IPS DF 4.7 (cell line): ENCODE measurements around the gene TADA2B.

ENCODE experiments used
- DNase-seq: peaks from one replicate; pipeline ENCODE4 v3.0.0-alpha.2; 2013; ENCODE audit warnings: low spot score; ENCODE audit errors: extremely low read depth

Gene TADA2B

DNA sequence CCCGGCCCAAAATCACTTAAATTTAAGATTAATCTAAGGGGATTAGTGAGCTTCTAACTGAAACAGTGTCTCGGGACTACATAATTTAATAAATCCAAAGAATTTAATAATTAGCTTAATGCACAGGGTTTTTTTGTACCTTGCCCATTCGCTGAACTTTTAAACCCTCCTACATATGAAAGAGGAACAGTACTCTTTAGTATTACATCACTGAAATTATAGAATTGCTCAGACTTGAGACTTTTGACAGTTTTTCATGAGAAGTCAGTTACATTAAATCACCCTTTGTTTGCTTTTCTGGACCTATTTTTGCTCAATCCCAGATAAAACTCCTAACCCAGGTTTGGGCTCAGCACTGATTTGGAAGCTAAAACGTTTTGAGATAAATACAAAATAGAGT is 2.4 kb upstream of the TADA2B start:
- DNase-seq = no peak

DNA sequence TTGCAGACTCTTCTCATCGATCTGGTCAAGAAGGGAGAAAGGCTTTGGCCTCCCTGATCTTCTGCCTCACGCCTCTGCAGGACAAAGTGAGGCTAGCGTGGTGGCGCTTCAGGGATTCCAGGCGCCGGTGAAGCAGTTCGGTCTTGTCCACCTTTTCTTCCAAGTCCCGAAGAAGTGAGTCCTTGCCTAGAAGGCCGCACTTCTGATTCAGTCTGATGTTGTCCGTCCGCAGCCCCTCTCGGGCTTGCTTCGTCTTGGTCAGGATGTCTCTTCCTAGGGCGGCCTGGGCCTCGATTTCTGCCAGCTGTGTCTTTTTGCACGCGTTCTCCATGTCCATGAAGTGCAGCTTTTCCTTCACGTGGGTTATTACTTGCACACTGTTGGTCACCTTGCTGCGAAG is 1.9 kb upstream of the TADA2B start:
- DNase-seq = no peak

DNA sequence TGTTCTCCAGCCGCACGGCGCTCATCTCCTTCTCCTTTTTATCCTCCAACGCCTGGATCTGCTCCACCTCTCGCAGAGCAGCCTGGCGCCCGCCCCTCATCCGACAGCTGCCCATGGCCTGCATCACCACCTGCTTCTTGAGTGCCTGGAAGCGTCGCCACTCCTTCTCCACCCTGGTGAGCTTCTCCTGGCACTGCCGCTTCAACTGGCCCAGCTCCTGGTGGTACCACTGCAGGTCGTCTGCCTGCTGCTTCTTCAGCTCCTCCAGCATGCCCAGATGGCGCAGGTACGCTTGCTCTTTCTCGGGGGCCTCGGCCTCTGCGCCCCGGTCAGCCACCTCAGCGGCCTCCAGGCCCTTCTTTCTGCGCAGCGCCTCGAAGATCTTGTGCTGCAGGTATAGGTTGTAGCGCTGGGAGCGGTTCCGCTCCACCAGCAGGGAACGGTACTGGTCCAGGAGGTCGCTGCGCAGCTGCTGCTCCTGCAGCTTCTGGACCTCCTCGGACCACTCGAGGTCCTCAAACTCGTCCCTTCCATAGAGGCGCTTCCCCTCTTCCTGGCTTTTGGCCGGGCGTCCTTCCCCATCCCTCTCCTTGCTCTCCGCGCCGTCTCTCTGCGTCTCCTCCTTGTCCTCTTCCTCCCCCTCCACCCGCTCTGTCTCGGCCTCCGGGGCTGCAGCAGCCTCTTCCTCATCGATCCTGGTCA is 1.2 kb upstream of the TADA2B start:
- DNase-seq = no peak

DNA sequence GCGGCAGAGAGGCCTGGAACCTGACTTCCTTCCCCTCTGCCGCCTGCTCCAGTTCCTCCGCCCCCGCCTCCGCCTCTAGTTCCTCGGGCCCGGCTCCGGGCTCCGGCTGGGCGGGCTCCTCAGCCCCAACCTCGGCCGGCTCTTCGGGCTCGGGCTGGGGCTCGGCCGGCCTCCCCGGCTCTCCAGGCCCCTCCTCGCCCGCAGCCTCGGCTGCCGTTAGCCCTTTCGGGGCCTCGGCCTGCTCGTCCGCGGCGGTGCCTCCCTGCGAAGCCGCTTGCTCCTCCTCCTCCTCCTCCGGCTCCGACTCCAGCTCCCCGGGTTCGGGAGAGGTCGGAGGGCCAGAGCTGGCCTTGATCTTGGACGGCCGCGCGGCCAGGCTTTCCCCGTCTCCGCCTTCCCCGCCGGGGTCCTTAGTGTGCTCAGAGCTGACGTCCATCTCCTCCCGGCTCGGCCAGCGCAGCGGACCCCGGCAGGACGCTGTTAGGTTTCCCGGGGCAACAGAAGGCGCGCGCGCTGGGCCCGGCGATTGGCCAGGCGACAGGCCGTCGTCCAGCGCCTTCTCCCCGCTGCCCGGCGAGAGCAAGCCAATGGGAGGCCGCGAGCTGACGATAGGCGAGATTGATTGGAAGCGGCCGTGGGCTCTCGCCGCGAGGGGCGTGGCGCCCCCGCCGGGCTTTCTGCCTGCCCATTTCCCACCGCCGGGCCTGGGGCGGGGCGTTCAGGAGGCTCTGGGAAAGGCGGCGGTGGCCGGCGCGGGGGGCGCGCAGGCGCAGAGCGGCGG is 479 bp upstream of the TADA2B start:
- peak; percentile 66 for DNase-seq

DNA sequence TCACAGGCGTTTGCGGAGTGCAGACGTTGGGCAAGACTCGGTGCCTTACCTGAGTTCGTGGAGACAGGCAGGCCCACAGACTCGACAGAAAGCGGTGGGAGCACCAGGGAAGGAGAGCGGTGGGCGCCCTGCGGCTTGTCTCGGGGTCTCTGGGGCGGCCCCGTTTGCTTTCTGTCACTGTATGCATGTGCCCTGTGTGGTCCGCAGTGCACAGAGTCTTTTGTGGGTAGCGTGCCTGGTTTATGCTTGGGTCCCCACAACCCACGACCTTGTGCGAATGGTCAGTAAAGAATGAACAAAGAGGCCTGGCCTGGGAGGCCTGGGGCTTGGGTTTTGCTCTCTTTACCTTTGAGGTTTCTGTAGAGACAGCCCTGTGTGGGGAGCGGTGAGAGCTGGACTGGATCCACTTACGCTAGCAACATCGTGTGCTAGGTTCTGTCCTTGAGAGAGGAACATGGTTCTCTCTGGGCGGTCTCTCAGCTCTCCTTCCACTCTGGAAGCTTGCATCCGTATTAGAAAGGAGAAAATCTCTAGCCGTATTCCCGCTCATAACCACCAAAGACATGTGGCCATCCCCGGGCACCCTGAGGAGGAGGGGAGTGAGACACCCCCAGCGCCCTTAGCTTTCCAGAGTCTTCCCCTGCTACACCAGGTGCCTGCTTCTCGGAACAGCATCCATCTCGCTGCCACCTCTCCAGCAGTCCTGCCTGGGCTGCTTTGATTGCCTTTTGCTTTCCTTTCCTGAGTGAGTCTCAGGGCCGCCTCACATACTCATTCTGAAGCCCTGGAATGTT is 1.2 kb downstream of the TADA2B start:
- DNase-seq = no peak

DNA sequence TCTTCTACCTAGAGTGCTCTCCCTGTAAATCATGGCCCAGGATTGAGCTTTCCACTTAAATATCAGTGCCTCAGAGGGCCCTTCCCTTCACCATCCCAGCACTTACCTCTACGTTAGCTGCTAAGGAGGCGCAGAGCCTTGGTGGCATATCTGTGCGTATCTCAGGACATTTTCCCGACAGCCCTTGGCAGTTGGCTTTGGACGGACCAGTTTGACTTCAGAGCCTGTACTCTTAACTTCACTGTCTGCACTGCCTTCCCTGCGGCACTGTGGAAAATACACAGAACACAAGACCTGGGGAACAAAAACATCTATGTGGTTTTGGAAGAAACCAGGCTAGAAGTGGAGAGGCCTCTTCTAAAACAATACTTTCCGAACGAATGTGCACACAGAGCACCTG is 2.4 kb downstream of the TADA2B start:
- DNase-seq = no peak

DNA sequence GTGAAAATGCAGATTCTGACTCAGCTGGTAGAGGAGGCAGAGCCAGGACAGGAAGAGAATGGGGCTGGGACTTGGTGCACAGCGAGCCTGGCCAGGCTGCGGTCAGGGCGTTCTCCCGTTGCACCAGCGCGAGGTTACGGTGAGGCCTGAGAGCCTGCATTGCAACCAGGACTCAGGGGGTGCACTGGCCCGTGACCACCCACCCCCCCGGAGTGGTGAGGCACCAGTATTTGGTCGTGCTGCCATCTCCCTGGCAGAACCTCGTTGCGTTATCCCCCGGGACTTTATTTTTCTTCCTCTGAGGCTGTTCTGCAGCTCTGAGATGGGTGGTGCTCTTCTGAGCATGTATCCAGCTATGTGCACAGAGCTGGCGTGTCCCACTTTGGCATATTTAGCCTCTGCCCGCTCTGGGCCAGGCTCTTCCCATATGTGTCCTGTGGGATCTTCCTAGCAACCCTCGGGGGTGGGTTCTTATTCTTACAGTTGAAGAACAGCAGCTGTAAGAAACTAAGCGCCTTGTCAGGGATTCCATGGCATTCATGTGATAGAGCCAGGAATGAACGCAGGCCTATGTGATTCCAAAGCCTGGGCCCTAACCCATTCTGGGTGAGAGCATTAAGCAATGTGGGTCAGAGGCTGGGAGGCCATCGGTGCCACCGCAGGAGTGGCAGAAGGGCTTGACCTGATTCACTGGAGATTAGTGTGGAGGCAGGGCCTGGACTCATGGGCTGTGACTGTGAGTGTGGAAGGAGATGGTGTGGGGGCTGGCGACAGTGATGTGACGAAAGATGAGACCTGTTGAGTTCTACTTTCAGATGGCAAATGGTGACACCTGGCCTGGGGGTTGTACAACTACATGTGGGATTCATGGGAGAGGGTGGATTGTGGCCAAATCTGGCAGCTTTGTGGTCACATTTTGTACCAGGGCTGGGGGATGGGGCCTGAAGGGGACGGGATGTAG is 3.1 kb downstream of the TADA2B start:
- no peak for DNase-seq

DNA sequence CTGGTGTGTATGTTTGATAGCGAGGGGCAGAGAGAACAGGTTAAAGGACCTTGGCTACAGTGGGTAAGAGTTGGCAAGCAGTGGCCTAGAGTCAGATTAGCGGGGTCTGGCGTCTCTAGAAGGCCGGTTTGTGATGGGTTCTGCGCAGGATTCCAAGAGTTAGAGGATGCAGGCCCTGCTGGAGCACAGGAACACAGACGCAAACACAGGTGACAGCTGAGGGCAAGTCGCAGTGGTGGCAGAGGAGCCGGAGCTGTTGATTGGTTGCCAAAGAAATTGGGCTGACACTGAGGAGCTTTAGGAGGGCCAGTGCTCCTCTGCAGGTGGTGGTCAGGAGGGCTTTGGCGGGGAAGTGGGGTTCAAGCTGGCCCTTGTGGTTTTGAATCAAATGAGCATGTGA is 3.8 kb downstream of the TADA2B start:
- no peak for DNase-seq

DNA sequence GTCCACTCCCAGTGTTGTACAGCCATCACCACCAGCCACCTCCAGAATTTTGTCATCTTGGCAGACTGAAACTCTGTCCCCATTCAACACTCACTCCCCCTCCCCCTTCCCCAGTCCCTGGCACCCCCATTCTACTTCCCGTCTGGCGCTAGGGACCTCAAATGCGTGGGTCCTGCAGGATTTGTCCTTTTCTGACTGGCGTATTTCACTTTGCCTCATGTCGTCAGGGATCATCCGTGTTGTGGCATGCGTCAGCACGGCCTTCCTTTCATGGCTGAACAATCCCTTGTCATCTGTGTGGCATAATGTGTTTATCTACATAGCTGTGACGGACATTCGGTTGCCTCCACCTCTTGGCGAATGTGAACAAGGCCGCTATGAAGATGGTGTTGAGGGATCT is 5.5 kb downstream of the TADA2B start:
- no peak for DNase-seq

DNA sequence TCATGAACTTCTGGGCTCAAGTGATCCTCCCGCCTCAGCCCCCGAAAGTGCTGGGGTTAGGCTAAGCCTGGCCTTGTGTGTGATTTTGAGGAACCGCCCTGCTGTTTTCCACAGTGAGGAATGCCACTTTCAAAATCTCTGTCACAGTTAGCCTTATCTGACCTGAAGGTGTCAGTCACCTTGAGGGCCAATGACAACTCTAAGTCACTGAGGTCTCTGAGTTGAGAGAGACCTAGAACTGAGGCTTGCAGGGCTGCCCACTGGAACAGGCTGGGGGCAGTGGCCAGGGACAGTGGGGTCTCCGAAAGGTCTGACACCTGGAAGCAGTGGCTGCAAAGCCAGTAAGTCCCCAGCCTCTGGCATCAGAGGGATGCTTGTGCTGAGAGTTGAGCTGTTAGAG is 6.1 kb downstream of the TADA2B start:
- no peak for DNase-seq

DNA sequence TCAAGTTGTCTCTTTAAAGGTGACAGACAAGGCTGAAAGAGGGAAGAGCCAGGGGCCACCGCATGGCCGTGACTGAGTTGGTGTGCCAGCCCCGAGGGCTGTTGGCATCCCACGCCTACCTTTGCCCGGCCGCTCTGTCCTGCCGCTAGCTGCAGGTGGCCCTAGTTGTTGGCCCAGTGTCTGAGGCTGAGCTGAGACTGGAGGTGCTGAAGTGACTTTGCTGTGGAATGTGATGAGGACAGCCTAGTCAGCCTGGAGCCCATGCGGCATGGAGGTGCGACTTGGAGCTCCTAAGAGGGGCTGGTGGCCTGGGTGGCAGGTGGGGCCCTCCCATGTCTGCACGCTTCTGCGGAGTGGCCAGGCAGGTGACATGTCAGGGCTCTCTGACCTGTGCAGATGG is 6.6 kb downstream of the TADA2B start:
- no peak for DNase-seq

DNA sequence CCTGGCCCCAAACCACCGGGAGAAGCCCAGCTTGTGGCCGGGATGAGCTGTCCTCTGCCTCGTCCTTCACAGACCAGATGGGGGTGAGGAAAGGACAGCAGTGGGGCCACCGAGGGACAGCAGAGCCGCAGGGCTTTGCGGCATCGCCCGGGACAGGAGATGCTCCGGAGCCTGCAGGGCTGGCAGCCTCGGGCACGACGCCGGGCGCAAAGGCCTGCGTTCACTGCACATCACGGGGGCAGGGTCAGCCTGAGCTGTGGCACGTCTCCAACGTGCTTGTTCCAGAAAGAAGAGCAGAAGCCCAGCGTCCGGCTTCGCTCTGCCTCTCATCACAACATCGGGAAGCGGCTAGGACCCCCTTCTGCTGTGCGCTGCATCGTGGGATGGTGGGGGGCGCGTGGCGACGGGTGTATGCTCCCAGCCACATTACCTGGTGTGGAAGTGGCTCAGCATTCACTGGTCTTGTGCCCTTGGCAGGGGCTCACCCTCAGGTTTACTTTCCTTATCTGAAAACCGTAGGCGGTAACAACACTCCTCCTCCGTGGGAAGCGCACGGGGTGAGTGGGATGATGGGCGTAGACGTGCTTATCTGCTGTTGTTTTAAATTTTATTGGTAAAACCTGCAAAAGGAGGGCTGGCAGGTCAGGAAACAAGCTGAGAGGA is 7.4 kb downstream of the TADA2B start:
- DNase-seq = no peak

DNA sequence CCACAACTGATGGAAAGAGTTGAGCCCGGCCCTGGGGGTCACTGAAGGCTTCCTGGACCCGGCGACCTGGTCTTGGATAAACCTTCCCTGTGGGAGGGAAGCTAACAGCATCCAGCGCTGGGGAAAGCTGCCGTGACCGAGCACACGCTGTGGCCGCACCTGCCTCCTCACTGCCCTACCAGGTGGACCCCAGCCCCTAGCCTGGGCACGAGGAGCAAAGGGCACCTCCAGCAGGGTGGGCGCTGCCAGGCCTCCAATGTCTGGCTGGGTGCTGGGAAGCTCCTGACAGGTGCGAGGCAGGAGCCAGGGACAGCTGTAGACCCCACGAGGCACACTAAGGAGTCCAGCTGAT is 7.9 kb downstream of the TADA2B start:
- no peak for DNase-seq

DNA sequence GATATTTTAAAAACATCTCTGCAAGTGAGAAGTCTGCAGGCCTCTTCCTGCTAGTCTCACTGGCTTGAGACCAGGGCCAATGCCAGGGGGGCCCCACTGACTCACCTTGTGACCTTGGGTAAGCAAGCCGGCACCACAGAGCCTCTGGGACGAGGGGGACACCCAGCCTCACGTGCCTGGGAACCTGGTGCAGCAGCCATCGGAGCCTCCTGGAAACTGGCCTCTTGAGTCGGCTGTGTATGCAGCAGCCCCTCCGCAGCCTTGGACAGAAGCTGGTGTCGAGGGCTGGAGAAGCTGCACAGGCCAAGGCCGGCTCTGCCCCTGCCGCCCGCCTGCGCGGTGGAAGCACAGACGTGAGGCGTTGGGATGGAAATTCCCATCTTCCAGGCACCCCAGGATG is 8.7 kb downstream of the TADA2B start:
- DNase-seq = no peak

DNA sequence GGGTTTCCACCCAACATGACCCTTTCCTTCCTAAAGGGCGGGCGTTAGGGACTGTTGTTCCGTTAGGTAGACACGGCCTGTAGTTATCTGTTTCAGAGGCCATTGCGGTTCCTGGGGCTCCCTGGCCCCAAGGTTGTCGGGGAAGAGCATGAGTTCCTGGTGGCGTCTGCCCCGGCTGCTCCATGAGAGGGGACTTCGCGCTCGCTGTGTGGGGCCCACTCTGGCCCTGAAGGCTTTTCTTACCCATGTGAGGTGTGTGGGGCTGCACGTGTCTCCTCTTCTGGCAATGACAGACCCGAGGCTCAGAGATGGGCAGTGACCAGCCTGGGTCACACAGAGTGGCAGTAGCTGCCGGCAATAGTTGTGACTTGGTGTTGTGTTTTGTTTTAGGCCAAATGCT is 9.1 kb downstream of the TADA2B start:
- DNase-seq = no peak

DNA sequence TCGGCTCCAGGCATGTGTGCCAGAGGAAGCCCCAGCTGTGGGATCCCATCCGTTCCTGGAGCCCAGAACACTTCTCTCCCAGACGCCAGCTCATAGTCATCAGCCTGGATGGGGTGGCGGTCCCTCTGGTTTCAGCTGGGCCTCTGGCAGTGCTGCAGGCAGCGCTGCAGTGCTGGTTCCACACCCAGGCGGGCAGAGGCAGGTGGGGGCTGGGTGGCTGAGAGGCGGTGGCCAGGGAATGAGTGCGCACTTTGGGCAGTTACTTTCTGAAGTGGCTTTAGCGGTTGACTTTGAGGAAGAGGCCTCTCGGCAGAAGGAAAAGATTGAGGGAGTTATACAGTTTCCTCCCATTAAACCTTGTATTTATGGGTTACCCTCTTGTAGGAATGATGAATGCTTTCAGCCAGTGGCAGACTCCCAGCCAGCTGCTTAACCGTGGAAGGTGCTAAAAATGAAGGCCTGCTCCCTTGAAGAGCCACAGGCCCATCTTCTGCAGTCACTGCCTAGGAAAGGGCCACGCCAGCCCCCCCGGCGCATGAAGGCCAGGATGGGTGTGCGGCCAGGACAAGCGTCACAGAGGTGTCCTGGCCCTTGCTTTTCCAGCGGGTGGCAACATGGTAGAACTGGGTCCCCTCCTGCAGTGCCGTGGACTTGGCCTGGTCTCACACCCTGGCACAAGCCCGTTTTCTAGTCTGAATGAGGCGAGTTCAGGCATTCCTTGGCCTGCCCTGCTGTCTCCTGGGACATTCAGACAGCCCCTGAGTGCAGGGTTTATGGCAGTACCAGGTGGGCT is 9.9 kb downstream of the TADA2B start:
- DNase-seq = no peak

DNA sequence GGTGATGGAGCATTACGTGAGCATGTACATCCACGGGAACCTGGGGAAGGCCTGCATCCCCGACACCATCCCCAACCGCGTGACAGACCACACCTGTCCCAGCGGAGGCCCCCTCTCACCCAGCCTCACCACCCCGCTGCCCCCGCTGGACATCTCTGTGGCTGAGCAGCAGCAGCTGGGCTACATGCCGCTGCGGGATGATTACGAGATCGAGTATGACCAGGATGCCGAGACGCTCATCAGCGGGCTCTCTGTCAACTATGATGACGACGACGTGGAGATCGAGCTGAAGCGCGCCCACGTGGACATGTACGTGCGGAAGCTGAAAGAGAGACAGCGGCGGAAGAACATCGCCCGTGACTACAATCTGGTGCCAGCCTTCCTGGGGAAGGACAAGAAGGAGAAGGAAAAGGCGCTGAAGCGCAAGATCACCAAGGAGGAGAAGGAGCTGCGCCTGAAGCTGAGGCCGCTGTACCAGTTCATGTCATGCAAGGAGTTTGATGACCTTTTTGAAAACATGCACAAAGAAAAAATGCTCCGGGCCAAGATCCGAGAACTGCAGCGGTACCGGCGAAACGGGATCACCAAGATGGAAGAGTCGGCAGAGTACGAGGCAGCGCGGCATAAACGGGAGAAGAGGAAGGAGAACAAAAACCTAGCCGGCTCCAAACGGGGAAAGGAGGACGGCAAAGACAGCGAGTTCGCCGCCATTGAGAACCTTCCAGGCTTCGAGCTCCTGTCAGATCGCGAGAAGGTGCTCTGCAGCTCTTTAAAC is 11.1 kb downstream of the TADA2B start:
- DNase-seq = no peak

DNA sequence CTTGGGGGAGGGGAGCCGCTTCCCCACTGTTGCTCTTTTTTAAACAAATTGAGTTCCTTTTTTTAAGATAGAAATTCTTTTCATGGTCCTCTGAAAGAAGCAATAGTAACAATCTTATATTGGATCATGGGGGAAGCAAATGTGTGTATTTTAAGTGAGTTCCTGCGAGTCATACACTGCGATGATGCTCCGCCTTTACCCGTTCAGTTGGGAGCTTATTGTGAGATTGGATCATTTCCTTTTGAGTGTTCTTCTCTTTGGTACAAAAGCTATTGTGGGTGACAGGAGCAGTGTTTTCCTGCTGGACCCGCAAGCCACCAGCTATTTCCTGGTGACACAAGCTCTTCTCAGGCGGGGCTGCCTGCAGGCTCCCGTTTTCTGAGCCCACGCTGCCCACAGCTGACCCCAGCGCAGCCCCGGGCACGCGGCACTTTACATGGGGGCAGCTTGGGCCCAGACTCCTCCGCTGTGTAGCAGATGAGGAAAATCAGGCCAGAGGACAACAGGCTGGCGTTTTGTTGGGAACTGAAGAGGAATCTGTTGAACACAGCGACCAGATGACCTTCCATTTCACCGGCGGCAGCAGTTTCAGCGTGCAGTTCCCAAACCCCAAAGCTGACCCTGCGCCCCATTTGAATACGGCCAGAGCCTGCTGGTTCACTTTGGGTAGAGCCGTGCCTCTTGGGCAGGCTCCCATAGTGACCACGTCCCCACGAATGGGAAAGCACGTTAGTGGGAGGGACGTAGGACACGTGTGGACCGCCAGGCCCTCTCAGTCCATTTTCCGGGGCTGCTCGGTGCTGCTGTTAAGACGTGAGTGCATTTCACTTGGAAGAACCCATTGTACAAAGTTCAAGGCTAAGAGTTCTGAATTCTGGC is 12.2 kb downstream of the TADA2B start:
- DNase-seq = no peak
